ENCODE measurements around the gene MTMR4. TPM values are rescaled to one million over a fixed set of nuclear protein-coding genes. Genes with fewer than 3 reads are reported as not detected.

Gene MTMR4
- total and polyA plus RNA-seq, 7 experiments from 2014 or later, result 19.4 to 71.3 (median 47.8) TPM

- Mint-ChIP-seq H3K27me3 (peaks cover 0 to 37% (median 14%) of the 10 kb centered on the region in 5 donors), H3K36me3 (no peaks in the 10 kb centered on the region), H3K9me3 (no peaks in the 10 kb centered on the region), H3K27ac (no peak overlapping the region), H3K4me1 (peaks cover 0 to under 1% (median 0%) of the 10 kb centered on the region in 7 donors), H3K4me3 (no peak overlapping the region)
- Histone ChIP-seq H3K4me3 (ENCODE audit: low read length) (no peak overlapping the region), H3K27me3 (ENCODE audit: control insufficient read depth in 2 of 2, insufficient read depth in 2 of 2, low read length in 2 of 2) (no peaks in the 10 kb centered on the region), H3K4me1 (ENCODE audit: control insufficient read depth in 2 of 2, insufficient read depth in 2 of 2, low read length in 2 of 2) (no peaks in the 10 kb centered on the region), H3K27ac (ENCODE audit: low read depth, low read length) (no peak overlapping the region), H3K9me3 (ENCODE audit: control insufficient read depth in 2 of 3, low read length in 3 of 3) (no peaks in the 10 kb centered on the region), H3K36me3 (ENCODE audit: control insufficient read depth in 2 of 3, insufficient read depth in 3 of 3, low read length in 3 of 3) (no peaks in the 10 kb centered on the region)
- CTCF ChIA-PET, result no interaction called here
- POLR2A ChIA-PET, result interaction anchor here (1.8 kb wide), 1 partner anchor 21 kb away, joined by 3 read pairs; no protein-coding TSS in a partner anchor
- no peak for ATAC-seq
- no peak for DNase-seq
- intact Hi-C loops (cut with micrococcal nuclease), result no loop called here
These were observed 25.3 kb upstream of the MTMR4 start for GRCh38 chr17:58539698-58540097.

DNA sequence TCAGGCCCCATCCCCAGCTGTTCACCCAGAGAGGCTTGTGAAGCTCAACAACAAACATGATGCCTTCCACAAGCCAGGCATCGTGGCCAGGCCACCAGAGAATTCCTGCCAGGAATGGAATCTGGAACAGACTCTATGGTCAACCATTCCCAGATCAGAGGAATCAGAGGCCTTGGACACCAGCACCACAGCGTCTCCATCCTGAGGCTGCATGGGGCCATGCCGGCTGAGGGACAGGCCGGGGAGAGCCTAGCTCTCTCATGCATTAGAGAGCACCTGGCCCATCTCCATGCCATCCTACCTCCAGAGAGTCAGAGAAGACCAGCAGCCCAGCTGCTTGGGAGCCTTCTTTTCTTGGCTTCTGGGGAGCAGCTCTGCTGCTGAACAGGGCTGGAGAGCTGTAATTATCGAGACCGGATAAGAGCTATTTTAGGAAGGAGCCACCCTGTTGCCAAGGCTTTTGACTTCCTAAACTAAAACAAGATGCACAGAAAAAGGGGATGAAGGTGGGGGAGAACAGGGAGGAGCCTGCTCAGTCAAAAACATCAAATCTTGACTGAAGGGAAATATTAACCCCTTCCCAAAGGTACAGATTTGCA is 24.5 kb upstream of the MTMR4 start:
- Histone ChIP-seq H3K4me1 (ENCODE audit: control insufficient read depth in 2 of 2, insufficient read depth in 2 of 2, low read length in 2 of 2) (no peaks in the 10 kb centered on the region), H3K4me3 (ENCODE audit: low read length) (no peak overlapping the region), H3K27ac (ENCODE audit: low read depth, low read length) (no peak overlapping the region), H3K27me3 (ENCODE audit: control insufficient read depth in 2 of 2, insufficient read depth in 2 of 2, low read length in 2 of 2) (no peaks in the 10 kb centered on the region), H3K9me3 (ENCODE audit: control insufficient read depth in 2 of 3, low read length in 3 of 3) (no peaks in the 10 kb centered on the region), H3K36me3 (ENCODE audit: control insufficient read depth in 2 of 3, insufficient read depth in 3 of 3, low read length in 3 of 3) (no peaks in the 10 kb centered on the region)
- no peak overlapping the region for H3K27ac Mint-ChIP-seq
- DNase-seq, result no peak
- H3K27me3 Mint-ChIP-seq, result peaks cover 0 to 40% (median 17%) of the 10 kb centered on the region in 5 donors
- H3K4me3 Mint-ChIP-seq, result no peak overlapping the region
- POLR2A ChIA-PET, result interaction anchor here (1.8 kb wide), 1 partner anchor 20 kb away, joined by 3 read pairs; no protein-coding TSS in a partner anchor
- intact Hi-C loops (cut with micrococcal nuclease), result no loop called here
- no peak for ATAC-seq
- peaks cover 0 to 1% (median 0%) of the 10 kb centered on the region in 7 donors for H3K4me1 Mint-ChIP-seq
- no peaks in the 10 kb centered on the region for H3K9me3 Mint-ChIP-seq
- no peaks in the 10 kb centered on the region for H3K36me3 Mint-ChIP-seq
- CTCF ChIA-PET, result interaction anchor here (0.7 kb wide), 1 partner anchor 467 kb away, joined by 3 read pairs; no protein-coding TSS in a partner anchor

GRCh38 chr17:58537266-58537665 is 22.8 kb upstream of the MTMR4 start:
- Histone ChIP-seq H3K27ac (ENCODE audit: low read depth, low read length) (no peak overlapping the region), H3K36me3 (ENCODE audit: control insufficient read depth in 2 of 3, insufficient read depth in 3 of 3, low read length in 3 of 3) (no peaks in the 10 kb centered on the region), H3K9me3 (ENCODE audit: control insufficient read depth in 2 of 3, low read length in 3 of 3) (no peaks in the 10 kb centered on the region), H3K27me3 (ENCODE audit: control insufficient read depth in 2 of 2, insufficient read depth in 2 of 2, low read length in 2 of 2) (peaks cover 0 to 2% of the 10 kb centered on the region in 2 donors), H3K4me3 (ENCODE audit: low read length) (no peak overlapping the region), H3K4me1 (ENCODE audit: control insufficient read depth in 2 of 2, insufficient read depth in 2 of 2, low read length in 2 of 2) (peaks cover 0 to 2% of the 10 kb centered on the region in 2 donors)
- ATAC-seq (no peak), DNase-seq (no peak)
- H3K36me3 Mint-ChIP-seq, result no peaks in the 10 kb centered on the region
- ChIA-PET CTCF (no interaction called here), POLR2A (no interaction called here)
- H3K4me1 Mint-ChIP-seq, result peaks cover 0 to 4% (median 2%) of the 10 kb centered on the region in 7 donors
- no peak overlapping the region for H3K4me3 Mint-ChIP-seq
- peaks cover 8 to 52% (median 18%) of the 10 kb centered on the region in 5 donors for H3K27me3 Mint-ChIP-seq
- intact Hi-C loops (cut with micrococcal nuclease), result no loop called here
- no peak overlapping the region for H3K27ac Mint-ChIP-seq
- no peaks in the 10 kb centered on the region for H3K9me3 Mint-ChIP-seq

GRCh38 chr17:58536542-58536941 is 22.1 kb upstream of the MTMR4 start:
- Mint-ChIP-seq H3K27me3 (peaks cover 8 to 55% (median 18%) of the 10 kb centered on the region in 5 donors), H3K4me1 (peaks cover 0 to 5% (median 4%) of the 10 kb centered on the region in 7 donors), H3K27ac (no peak overlapping the region), H3K9me3 (no peaks in the 10 kb centered on the region), H3K4me3 (no peak overlapping the region), H3K36me3 (no peaks in the 10 kb centered on the region)
- no peak overlapping the region for H3K4me3 ChIP-seq (ENCODE audit: low read length)
- ChIA-PET POLR2A (no interaction called here), CTCF (no interaction called here)
- H3K27me3 ChIP-seq (ENCODE audit: control insufficient read depth in 2 of 2, insufficient read depth in 2 of 2, low read length in 2 of 2), result peaks cover 0 to 3% of the 10 kb centered on the region in 2 donors
- H3K36me3 ChIP-seq (ENCODE audit: control insufficient read depth in 2 of 3, insufficient read depth in 3 of 3, low read length in 3 of 3), result no peaks in the 10 kb centered on the region
- no peak for DNase-seq
- intact Hi-C loops (cut with micrococcal nuclease), result no loop called here
- H3K27ac ChIP-seq (ENCODE audit: low read depth, low read length), result no peak overlapping the region
- H3K4me1 ChIP-seq (ENCODE audit: control insufficient read depth in 2 of 2, insufficient read depth in 2 of 2, low read length in 2 of 2), result peaks cover 0 to 4% of the 10 kb centered on the region in 2 donors
- no peak for ATAC-seq
- H3K9me3 ChIP-seq (ENCODE audit: control insufficient read depth in 2 of 3, low read length in 3 of 3), result no peaks in the 10 kb centered on the region

- intact Hi-C loops (cut with micrococcal nuclease), result no loop called here
- H3K4me1 ChIP-seq (ENCODE audit: control insufficient read depth in 2 of 2, insufficient read depth in 2 of 2, low read length in 2 of 2), result peaks cover 0 to 4% of the 10 kb centered on the region in 2 donors
- no peak for DNase-seq
- Mint-ChIP-seq H3K36me3 (no peaks in the 10 kb centered on the region), H3K9me3 (no peaks in the 10 kb centered on the region), H3K27me3 (peaks cover 8 to 65% (median 18%) of the 10 kb centered on the region in 5 donors), H3K4me3 (no peak overlapping the region), H3K27ac (no peak overlapping the region), H3K4me1 (peaks cover 0 to 6% (median 4%) of the 10 kb centered on the region in 7 donors)
- H3K27ac ChIP-seq (ENCODE audit: low read depth, low read length), result no peak overlapping the region
- no peak overlapping the region for H3K4me3 ChIP-seq (ENCODE audit: low read length)
- peaks cover 0 to 3% of the 10 kb centered on the region in 2 donors for H3K27me3 ChIP-seq (ENCODE audit: control insufficient read depth in 2 of 2, insufficient read depth in 2 of 2, low read length in 2 of 2)
- no peaks in the 10 kb centered on the region for H3K36me3 ChIP-seq (ENCODE audit: control insufficient read depth in 2 of 3, insufficient read depth in 3 of 3, low read length in 3 of 3)
- H3K9me3 ChIP-seq (ENCODE audit: control insufficient read depth in 2 of 3, low read length in 3 of 3), result no peaks in the 10 kb centered on the region
- ATAC-seq, result no peak
- ChIA-PET POLR2A (no interaction called here), CTCF (no interaction called here)
These were observed 21.0 kb upstream of the MTMR4 start for GRCh38 chr17:58535431-58535830.

GRCh38 chr17:58534901-58535421 is 20.5 kb upstream of the MTMR4 start:
- CTCF ChIA-PET, result no interaction called here
- H3K27ac Mint-ChIP-seq, result no peak overlapping the region
- H3K36me3 ChIP-seq (ENCODE audit: control insufficient read depth in 2 of 3, insufficient read depth in 3 of 3, low read length in 3 of 3), result no peaks in the 10 kb centered on the region
- peaks cover 0 to 4% of the 10 kb centered on the region in 2 donors for H3K4me1 ChIP-seq (ENCODE audit: control insufficient read depth in 2 of 2, insufficient read depth in 2 of 2, low read length in 2 of 2)
- H3K27me3 Mint-ChIP-seq, result peaks cover 9 to 67% (median 18%) of the 10 kb centered on the region in 5 donors
- no peak overlapping the region for H3K27ac ChIP-seq (ENCODE audit: low read depth, low read length)
- H3K27me3 ChIP-seq (ENCODE audit: control insufficient read depth in 2 of 2, insufficient read depth in 2 of 2, low read length in 2 of 2), result peaks cover 0 to 3% of the 10 kb centered on the region in 2 donors
- intact Hi-C loops (cut with micrococcal nuclease), result no loop called here
- H3K4me3 ChIP-seq (ENCODE audit: low read length), result no peak overlapping the region
- no peaks in the 10 kb centered on the region for H3K9me3 ChIP-seq (ENCODE audit: control insufficient read depth in 2 of 3, low read length in 3 of 3)
- no peak for DNase-seq
- no peaks in the 10 kb centered on the region for H3K9me3 Mint-ChIP-seq
- peak; percentile 64 for ATAC-seq
- no peak overlapping the region for H3K4me3 Mint-ChIP-seq
- H3K36me3 Mint-ChIP-seq, result no peaks in the 10 kb centered on the region
- peaks cover 0 to 6% (median 4%) of the 10 kb centered on the region in 7 donors for H3K4me1 Mint-ChIP-seq
- POLR2A ChIA-PET, result no interaction called here

DNA sequence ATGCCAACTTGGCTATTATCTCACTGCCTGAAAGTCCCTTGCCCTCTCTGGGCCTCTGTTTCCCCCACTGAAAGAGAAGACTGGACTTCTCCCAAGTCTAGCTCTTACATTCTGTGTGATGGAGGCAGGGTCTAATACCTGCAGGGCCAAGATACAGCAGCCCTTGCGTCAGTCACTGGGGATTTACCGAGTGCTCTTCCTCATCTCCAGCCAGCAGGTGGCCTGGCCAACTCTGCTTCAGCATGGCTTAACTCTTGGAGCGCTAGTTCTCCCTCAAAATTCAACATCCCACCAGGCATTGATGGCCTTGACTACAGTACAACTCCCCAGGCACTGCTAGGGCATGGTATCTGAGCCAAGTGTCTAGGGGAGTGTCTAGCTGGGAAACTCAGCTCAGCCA is 19.9 kb upstream of the MTMR4 start:
- peak overlapping the region in 1 of 10 donors; percentile 22 for H3K4me3 Mint-ChIP-seq
- H3K27ac Mint-ChIP-seq, result no peak overlapping the region
- Histone ChIP-seq H3K36me3 (ENCODE audit: control insufficient read depth in 2 of 3, insufficient read depth in 3 of 3, low read length in 3 of 3) (no peaks in the 10 kb centered on the region), H3K27me3 (ENCODE audit: control insufficient read depth in 2 of 2, insufficient read depth in 2 of 2, low read length in 2 of 2) (peaks cover 0 to 3% of the 10 kb centered on the region in 2 donors), H3K9me3 (ENCODE audit: control insufficient read depth in 2 of 3, low read length in 3 of 3) (no peaks in the 10 kb centered on the region), H3K4me1 (ENCODE audit: control insufficient read depth in 2 of 2, insufficient read depth in 2 of 2, low read length in 2 of 2) (peaks cover 0 to 4% of the 10 kb centered on the region in 2 donors), H3K4me3 (ENCODE audit: low read length) (no peak overlapping the region), H3K27ac (ENCODE audit: low read depth, low read length) (no peak overlapping the region)
- peaks cover 16 to 70% (median 23%) of the 10 kb centered on the region in 5 donors for H3K27me3 Mint-ChIP-seq
- peaks cover 0 to 7% (median 4%) of the 10 kb centered on the region in 7 donors for H3K4me1 Mint-ChIP-seq
- no peaks in the 10 kb centered on the region for H3K9me3 Mint-ChIP-seq
- no peaks in the 10 kb centered on the region for H3K36me3 Mint-ChIP-seq
- ATAC-seq, result no peak
- POLR2A ChIA-PET, result interaction anchor here (0.8 to 1.1 kb wide), 2 partner anchors 15 to 97 kb away, joined by 3 to 4 read pairs; no protein-coding TSS in a partner anchor
- no peak for DNase-seq
- CTCF ChIA-PET, result no interaction called here
- intact Hi-C loops (cut with micrococcal nuclease), result no loop called here
